22Rv1 (cell line): Measurements from ENCODE around the gene HERC3.

Experiments
- H3K27ac ChIP-seq: fragments of 450-650 bp; 2 replicates; pipeline ENCODE4 v1.5.1; 2017
- CTCF ChIP-seq: fragments of 450-650 bp; IDR thresholded peaks from 2 replicates; pipeline ENCODE4 v1.5.1; 2017; ENCODE audit warnings: mild to moderate bottlenecking
- ZFX ChIP-seq: fragments of 450-650 bp; IDR thresholded peaks from 2 replicates; pipeline ENCODE4 v1.6.1; 2017; ENCODE audit warnings: antibody characterized with exemption, borderline replicate concordance

The HERC3 gene

DNA sequence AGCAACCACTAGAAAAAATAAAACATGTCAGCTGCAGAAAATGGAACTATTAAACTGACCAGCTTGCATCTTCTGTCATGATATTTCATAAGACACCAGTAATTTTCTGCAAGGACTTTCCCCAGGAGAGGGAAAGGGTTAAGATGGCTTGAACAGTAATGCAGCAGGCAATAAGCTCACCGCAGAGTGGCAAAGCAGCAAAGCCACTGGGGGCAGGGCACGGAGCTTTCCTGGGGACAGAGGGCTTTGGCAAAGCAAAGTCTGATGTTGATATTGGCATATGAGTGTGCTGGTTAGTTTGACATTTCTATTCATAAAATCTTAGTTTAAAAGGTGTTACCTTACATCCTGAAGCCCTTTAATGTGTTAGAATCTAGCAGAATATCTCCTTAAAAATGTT lies 160.5 kb downstream of the HERC3 start:
- no peak overlapping the region for H3K27ac ChIP-seq
- TF ChIP-seq ZFX = no peak
- TF ChIP-seq CTCF = no peak

DNA sequence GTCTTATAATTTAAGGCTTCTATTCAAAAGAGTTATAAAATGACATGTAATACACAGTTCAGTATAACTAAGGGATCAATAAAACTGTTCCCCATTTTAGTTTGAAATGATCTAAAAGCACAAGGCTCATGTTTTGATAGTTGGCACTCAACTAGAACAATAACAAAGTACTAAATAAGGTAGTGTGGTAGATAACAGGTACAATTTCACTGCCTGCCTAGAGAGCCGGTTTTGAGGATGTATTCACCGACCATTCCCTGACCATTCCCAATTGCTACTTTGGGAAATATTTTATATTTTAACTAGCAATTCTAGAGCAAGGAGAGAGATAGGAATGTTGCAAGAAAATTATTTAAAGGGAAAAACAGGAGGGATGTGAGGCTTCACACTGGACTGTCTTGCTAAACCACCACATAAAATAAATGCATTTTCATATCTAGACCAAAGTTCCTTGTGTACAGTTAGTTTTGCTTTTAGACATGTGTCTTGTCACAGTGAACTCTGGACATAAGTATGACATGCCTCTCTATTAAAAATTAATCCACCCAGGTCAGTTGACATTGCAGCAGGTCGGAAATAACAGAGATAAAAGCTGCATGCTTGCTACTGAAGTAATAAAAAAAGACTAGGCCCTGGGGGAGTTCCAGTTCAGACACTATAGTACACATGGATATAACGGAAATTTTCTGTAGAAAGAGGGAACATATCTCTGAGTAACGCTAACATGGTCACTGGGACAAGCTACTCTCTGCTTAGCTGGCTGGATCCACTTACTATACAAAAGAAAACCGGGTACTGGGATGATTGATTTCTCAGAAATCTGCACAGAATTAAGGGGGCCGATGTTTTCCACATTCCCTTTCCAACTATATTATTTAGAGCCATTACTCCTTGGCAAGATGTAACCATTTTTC lies 161.6 kb downstream of the HERC3 start:
- no peak overlapping the region for H3K27ac ChIP-seq
- TF ChIP-seq ZFX (no peak), CTCF (no peak)

GRCh38 chr4:88754796-88755195 lies 162.5 kb downstream of the HERC3 start:
- no peak overlapping the region for H3K27ac ChIP-seq
- TF ChIP-seq ZFX = no peak
- no peak for TF ChIP-seq CTCF

GRCh38 chr4:88755454-88755853 lies 163.2 kb downstream of the HERC3 start:
- no peak for TF ChIP-seq ZFX
- no peak for TF ChIP-seq CTCF
- no peak overlapping the region for H3K27ac ChIP-seq

DNA sequence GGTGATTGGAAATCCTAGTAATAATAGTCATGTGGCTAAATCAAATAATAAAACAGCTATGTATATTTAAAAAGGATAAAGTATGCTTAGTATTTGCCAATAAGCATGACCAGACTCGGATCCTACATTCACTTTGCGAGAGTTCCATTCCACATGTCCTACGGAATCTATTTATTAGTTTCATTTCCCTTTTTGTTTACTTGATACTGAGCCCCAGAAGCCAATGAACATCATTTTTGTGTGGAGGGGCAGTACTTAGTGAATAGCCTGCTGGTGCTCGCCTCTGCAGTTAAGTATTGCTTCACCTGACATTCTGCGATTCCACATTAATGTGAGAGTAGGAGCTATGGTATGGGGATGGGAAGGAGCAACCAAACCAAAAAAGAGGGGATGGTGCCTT lies 163.9 kb downstream of the HERC3 start:
- no peak for TF ChIP-seq CTCF
- no peak for TF ChIP-seq ZFX
- H3K27ac ChIP-seq = no peak overlapping the region

- no peak overlapping the region for H3K27ac ChIP-seq
- TF ChIP-seq ZFX (no peak), CTCF (no peak)
Measured at GRCh38 chr4:88757067-88757466, 164.8 kb downstream of the HERC3 start.

DNA sequence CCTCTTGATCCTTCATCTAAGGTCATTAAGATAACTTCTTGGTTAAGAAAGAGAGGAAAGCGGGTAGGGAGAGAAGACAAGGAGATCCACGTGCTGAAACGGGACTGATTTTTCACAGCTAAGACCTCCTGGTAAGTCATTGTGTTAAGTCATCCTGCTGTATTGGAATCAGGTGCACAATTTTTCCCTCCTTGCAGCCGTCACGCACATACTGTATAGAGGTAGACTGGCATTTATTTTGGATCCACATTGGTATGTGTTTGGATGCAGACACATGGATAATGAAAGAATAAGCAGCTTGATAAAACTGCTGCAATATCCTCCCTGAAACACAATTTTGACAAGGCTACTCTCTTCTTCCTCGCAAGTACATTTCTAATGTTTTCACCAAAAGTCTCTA lies 165.5 kb downstream of the HERC3 start:
- no peak for TF ChIP-seq CTCF
- no peak for TF ChIP-seq ZFX
- no peak overlapping the region for H3K27ac ChIP-seq
